Measurements from ENCODE around the gene KCNIP4. TPM values are rescaled to one million over a fixed set of nuclear protein-coding genes. Genes with fewer than 3 reads are reported as not detected.

The KCNIP4 gene
- total and polyA plus RNA-seq, 4 donors, result 12.5 to 74.2 (median 54.5) TPM

- 86% methylated on average over 5 of the region's 6 CpGs for WGBS (ENCODE audit: insufficient coverage)
- no peak overlapping the region for H3K4me3 ChIP-seq (ENCODE audit: low read depth, low read length)
- no peak overlapping the region for H3K27ac ChIP-seq (ENCODE audit: low read depth, low read length)
Measured at GRCh38 chr4:21946858-21947257, 1.7 kb downstream of the KCNIP4 start.

GRCh38 chr4:21921526-21922180 is 26.9 kb downstream of the KCNIP4 start:
- WGBS (ENCODE audit: insufficient coverage), result 92% methylated on average over 2 of the region's 3 CpGs
- no peak for DNase-seq (ENCODE audit: low read depth in 4 of 6, low spot score in 6 of 6)
- H3K4me3 ChIP-seq (ENCODE audit: low read depth, low read length), result no peak overlapping the region
- no peak overlapping the region for H3K27ac ChIP-seq (ENCODE audit: low read depth, low read length)
- H3K4me1 ChIP-seq (ENCODE audit: control insufficient read depth, insufficient read depth, low read length), result no peaks in the 10 kb centered on the region
- H3K9me3 ChIP-seq (ENCODE audit: control insufficient read depth, insufficient read depth, low read length), result no peaks in the 10 kb centered on the region
- no peaks in the 10 kb centered on the region for H3K36me3 ChIP-seq (ENCODE audit: control insufficient read depth, insufficient read depth, low read length)
- H3K27me3 ChIP-seq (ENCODE audit: control insufficient read depth, insufficient read depth, low read length), result no peaks in the 10 kb centered on the region

More at GRCh38 chr4:21946858-21947257, 1.7 kb downstream of the KCNIP4 start:
- DNase-seq (ENCODE audit: low read depth in 4 of 6, low spot score in 6 of 6), result no peak
- Histone ChIP-seq H3K36me3 (ENCODE audit: control insufficient read depth, insufficient read depth, low read length) (no peaks in the 10 kb centered on the region), H3K27me3 (ENCODE audit: control insufficient read depth, insufficient read depth, low read length) (peaks cover 17% of the 10 kb centered on the region), H3K9me3 (ENCODE audit: control insufficient read depth, insufficient read depth, low read length) (no peaks in the 10 kb centered on the region), H3K4me1 (ENCODE audit: control insufficient read depth, insufficient read depth, low read length) (peaks cover 11% of the 10 kb centered on the region)

- DNase-seq (ENCODE audit: low read depth in 4 of 6, low spot score in 6 of 6), result peak in 2 of 6 donors; percentile 6 to 21
- no peaks in the 10 kb centered on the region for H3K27me3 ChIP-seq (ENCODE audit: control insufficient read depth, insufficient read depth, low read length)
- no peaks in the 10 kb centered on the region for H3K9me3 ChIP-seq (ENCODE audit: control insufficient read depth, insufficient read depth, low read length)
- no peak overlapping the region for H3K4me3 ChIP-seq (ENCODE audit: low read depth, low read length)
- no peaks in the 10 kb centered on the region for H3K36me3 ChIP-seq (ENCODE audit: control insufficient read depth, insufficient read depth, low read length)
- no CpG with 5 or more reads among the region's 3 CpGs for WGBS (ENCODE audit: insufficient coverage)
- no peak overlapping the region for H3K27ac ChIP-seq (ENCODE audit: low read depth, low read length)
- no peaks in the 10 kb centered on the region for H3K4me1 ChIP-seq (ENCODE audit: control insufficient read depth, insufficient read depth, low read length)
Measured at GRCh38 chr4:21915761-21916160, 32.8 kb downstream of the KCNIP4 start.

GRCh38 chr4:21901831-21902230 is 46.7 kb downstream of the KCNIP4 start:
- H3K4me3 ChIP-seq (ENCODE audit: low read depth, low read length), result no peak overlapping the region
- no peaks in the 10 kb centered on the region for H3K36me3 ChIP-seq (ENCODE audit: control insufficient read depth, insufficient read depth, low read length)
- no peak for DNase-seq (ENCODE audit: low read depth in 4 of 6, low spot score in 6 of 6)
- H3K4me1 ChIP-seq (ENCODE audit: control insufficient read depth, insufficient read depth, low read length), result no peaks in the 10 kb centered on the region
- WGBS (ENCODE audit: insufficient coverage), result no CpG with 5 or more reads among the region's 1 CpG
- no peaks in the 10 kb centered on the region for H3K27me3 ChIP-seq (ENCODE audit: control insufficient read depth, insufficient read depth, low read length)
- H3K9me3 ChIP-seq (ENCODE audit: control insufficient read depth, insufficient read depth, low read length), result no peaks in the 10 kb centered on the region
- H3K27ac ChIP-seq (ENCODE audit: low read depth, low read length), result no peak overlapping the region

GRCh38 chr4:21901281-21901680 is 47.3 kb downstream of the KCNIP4 start:
- no peaks in the 10 kb centered on the region for H3K9me3 ChIP-seq (ENCODE audit: control insufficient read depth, insufficient read depth, low read length)
- no peaks in the 10 kb centered on the region for H3K36me3 ChIP-seq (ENCODE audit: control insufficient read depth, insufficient read depth, low read length)
- no peaks in the 10 kb centered on the region for H3K27me3 ChIP-seq (ENCODE audit: control insufficient read depth, insufficient read depth, low read length)
- WGBS (ENCODE audit: insufficient coverage), result no CpG with 5 or more reads among the region's 2 CpGs
- H3K4me1 ChIP-seq (ENCODE audit: control insufficient read depth, insufficient read depth, low read length), result no peaks in the 10 kb centered on the region
- H3K4me3 ChIP-seq (ENCODE audit: low read depth, low read length), result no peak overlapping the region
- DNase-seq (ENCODE audit: low read depth in 4 of 6, low spot score in 6 of 6), result no peak
- H3K27ac ChIP-seq (ENCODE audit: low read depth, low read length), result no peak overlapping the region

GRCh38 chr4:21900211-21900610 is 48.4 kb downstream of the KCNIP4 start:
- no peak for DNase-seq (ENCODE audit: low read depth in 4 of 6, low spot score in 6 of 6)
- H3K27me3 ChIP-seq (ENCODE audit: control insufficient read depth, insufficient read depth, low read length), result no peaks in the 10 kb centered on the region
- H3K9me3 ChIP-seq (ENCODE audit: control insufficient read depth, insufficient read depth, low read length), result no peaks in the 10 kb centered on the region
- whole genome bisulfite sequencing (ENCODE audit: insufficient coverage), result 100% methylated on average over 1 of the region's 2 CpGs
- H3K4me1 ChIP-seq (ENCODE audit: control insufficient read depth, insufficient read depth, low read length), result no peaks in the 10 kb centered on the region
- H3K36me3 ChIP-seq (ENCODE audit: control insufficient read depth, insufficient read depth, low read length), result no peaks in the 10 kb centered on the region
- no peak overlapping the region for H3K27ac ChIP-seq (ENCODE audit: low read depth, low read length)
- no peak overlapping the region for H3K4me3 ChIP-seq (ENCODE audit: low read depth, low read length)

- H3K4me3 ChIP-seq (ENCODE audit: low read depth, low read length), result no peak overlapping the region
- 75% methylated on average over 2 of the region's 2 CpGs for WGBS (ENCODE audit: insufficient coverage)
- no peak overlapping the region for H3K27ac ChIP-seq (ENCODE audit: low read depth, low read length)
- no peaks in the 10 kb centered on the region for H3K27me3 ChIP-seq (ENCODE audit: control insufficient read depth, insufficient read depth, low read length)
- H3K36me3 ChIP-seq (ENCODE audit: control insufficient read depth, insufficient read depth, low read length), result no peaks in the 10 kb centered on the region
- no peaks in the 10 kb centered on the region for H3K9me3 ChIP-seq (ENCODE audit: control insufficient read depth, insufficient read depth, low read length)
- DNase-seq (ENCODE audit: low read depth in 4 of 6, low spot score in 6 of 6), result no peak
- H3K4me1 ChIP-seq (ENCODE audit: control insufficient read depth, insufficient read depth, low read length), result no peaks in the 10 kb centered on the region
Measured at GRCh38 chr4:21898101-21898500, 50.5 kb downstream of the KCNIP4 start.

GRCh38 chr4:21896767-21897166 is 51.8 kb downstream of the KCNIP4 start:
- H3K27ac ChIP-seq (ENCODE audit: low read depth, low read length), result no peak overlapping the region
- WGBS (ENCODE audit: insufficient coverage), result no CpG with 5 or more reads among the region's 2 CpGs
- no peaks in the 10 kb centered on the region for H3K9me3 ChIP-seq (ENCODE audit: control insufficient read depth, insufficient read depth, low read length)
- H3K4me1 ChIP-seq (ENCODE audit: control insufficient read depth, insufficient read depth, low read length), result no peaks in the 10 kb centered on the region
- no peak overlapping the region for H3K4me3 ChIP-seq (ENCODE audit: low read depth, low read length)
- DNase-seq (ENCODE audit: low read depth in 4 of 6, low spot score in 6 of 6), result no peak
- no peaks in the 10 kb centered on the region for H3K36me3 ChIP-seq (ENCODE audit: control insufficient read depth, insufficient read depth, low read length)
- no peaks in the 10 kb centered on the region for H3K27me3 ChIP-seq (ENCODE audit: control insufficient read depth, insufficient read depth, low read length)

- no CpG with 5 or more reads among the region's 5 CpGs for WGBS (ENCODE audit: insufficient coverage)
- H3K4me1 ChIP-seq (ENCODE audit: control insufficient read depth, insufficient read depth, low read length), result no peaks in the 10 kb centered on the region
- no peaks in the 10 kb centered on the region for H3K9me3 ChIP-seq (ENCODE audit: control insufficient read depth, insufficient read depth, low read length)
- H3K4me3 ChIP-seq (ENCODE audit: low read depth, low read length), result no peak overlapping the region
- DNase-seq (ENCODE audit: low read depth in 4 of 6, low spot score in 6 of 6), result peak in 1 of 6 donors; percentile 8
- no peaks in the 10 kb centered on the region for H3K27me3 ChIP-seq (ENCODE audit: control insufficient read depth, insufficient read depth, low read length)
- H3K27ac ChIP-seq (ENCODE audit: low read depth, low read length), result no peak overlapping the region
- H3K36me3 ChIP-seq (ENCODE audit: control insufficient read depth, insufficient read depth, low read length), result no peaks in the 10 kb centered on the region
Measured at GRCh38 chr4:21893136-21893535, 55.4 kb downstream of the KCNIP4 start.

GRCh38 chr4:21890231-21890630 is 58.3 kb downstream of the KCNIP4 start:
- DNase-seq (ENCODE audit: low read depth in 4 of 6, low spot score in 6 of 6), result no peak
- H3K9me3 ChIP-seq (ENCODE audit: control insufficient read depth, insufficient read depth, low read length), result no peaks in the 10 kb centered on the region
- no peaks in the 10 kb centered on the region for H3K36me3 ChIP-seq (ENCODE audit: control insufficient read depth, insufficient read depth, low read length)
- H3K27ac ChIP-seq (ENCODE audit: low read depth, low read length), result no peak overlapping the region
- H3K4me1 ChIP-seq (ENCODE audit: control insufficient read depth, insufficient read depth, low read length), result no peaks in the 10 kb centered on the region
- no peak overlapping the region for H3K4me3 ChIP-seq (ENCODE audit: low read depth, low read length)
- no peaks in the 10 kb centered on the region for H3K27me3 ChIP-seq (ENCODE audit: control insufficient read depth, insufficient read depth, low read length)

All from spinal cord (tissue), 10 donors.